SK-N-SH (cell line): ENCODE results near the gene AFP. TPM values are rescaled to one million over a fixed set of nuclear protein-coding genes. Genes with fewer than 3 reads are reported as not detected.

Experiments
- CTCF ChIA-PET: fragments of 300-600, 350-600 bp; formaldehyde crosslinking; extraction: SDS; loops from one replicate; lab custom pipeline; 2021; lab: Yijun Ruan, JAX
- POLR2A ChIA-PET: fragments of 350-600 bp; sonication (Branson Sonifier 250); formaldehyde crosslinking; extraction: SDS; loops from one replicate; lab custom pipeline; 2020; ENCODE audit warnings: antibody characterized with exemption, inconsistent platforms; lab: Yijun Ruan, JAX
- DNase-seq: peaks from one replicate; pipeline ENCODE4 v3.0.0; 2012
- H2AFZ ChIP-seq: fragments of 200-600 bp; sonication (generic); 2 replicates; pipeline ENCODE4 v1.8.1; 2016; ENCODE audit warnings: antibody characterized with exemption, mild to moderate bottlenecking, low read depth
- H3F3A ChIP-seq: fragments of 200-600 bp; sonication (generic); replicated peaks from 2 replicates; pipeline ENCODE3; 2016; ENCODE audit warnings: antibody characterized with exemption, mild to moderate bottlenecking; ENCODE audit not compliant: insufficient read depth
- H3K27ac ChIP-seq, 2 experiments: fragments of 200-500 bp in 1 of 2; fragments of 200-600 bp in 1 of 2; sonication (Bioruptor generic) in 1 of 2; sonication (generic), shearing (Covaris generic) in 1 of 2; 2 replicates each; pipeline versions ENCODE4 v1.5.1 to v1.6.1; 2014 to 2016; ENCODE audit warnings: low read depth in 2 of 2, inconsistent platforms in 1 of 2, low read length in 1 of 2, mild to moderate bottlenecking in 1 of 2, mixed read lengths in 1 of 2
- H3K27me3 ChIP-seq: fragments of 200-600 bp; sonication (generic), shearing (Covaris generic); 2 replicates; pipeline ENCODE4 v1.6.1; 2016; ENCODE audit warnings: mixed run types; ENCODE audit not compliant: insufficient read depth
- H3K36me3 ChIP-seq, 2 experiments: fragments of 200-500 bp in 1 of 2; fragments of 200-600 bp in 1 of 2; sonication (Bioruptor generic) in 1 of 2; sonication (generic) in 1 of 2; replicated peaks in 1 of 2; 2 replicates each; pipeline versions ENCODE3 to v1.5.1; 2014 to 2016; ENCODE audit warnings: low read length in 1 of 2, mild to moderate bottlenecking in 1 of 2; ENCODE audit not compliant: insufficient read depth in 2 of 2, control insufficient read depth in 1 of 2
- H3K4me1 ChIP-seq, 2 experiments: fragments of 200-500 bp in 1 of 2; fragments of 200-600 bp in 1 of 2; sonication (Bioruptor generic) in 1 of 2; sonication (generic), shearing (Covaris generic) in 1 of 2; 2 replicates each; pipeline versions ENCODE4 v1.5.1 to v1.6.1; 2014 to 2016; ENCODE audit warnings: low read depth in 1 of 2, low read length in 1 of 2, mixed run types in 1 of 2; ENCODE audit not compliant: insufficient read depth in 2 of 2, control insufficient read depth in 1 of 2
- H3K4me2 ChIP-seq: fragments of 200-600 bp; sonication (generic), shearing (Covaris generic); 2 replicates; pipeline ENCODE4 v1.6.1; 2017; ENCODE audit warnings: mixed run types
- H3K4me3 ChIP-seq, 2 experiments: fragments of 200-500 bp in 1 of 2; fragments of 200-600 bp in 1 of 2; sonication (Bioruptor generic) in 1 of 2; sonication (generic), shearing (Covaris generic) in 1 of 2; 2 replicates each; pipeline versions ENCODE4 v1.5.1 to v1.8.1; 2014 to 2016; ENCODE audit warnings: low read depth in 2 of 2, inconsistent platforms in 1 of 2, low read length in 1 of 2, mild to moderate bottlenecking in 1 of 2, mixed read lengths in 1 of 2, moderate library complexity in 1 of 2
- H3K79me2 ChIP-seq: fragments of 200-600 bp; sonication (generic); 2 replicates; pipeline ENCODE4 v1.8.1; 2017; ENCODE audit warnings: mild to moderate bottlenecking; ENCODE audit not compliant: insufficient read depth
- H3K9ac ChIP-seq: fragments of 200-600 bp; sonication (generic); 2 replicates; pipeline ENCODE4 v1.6.1; 2017; ENCODE audit warnings: mixed run types
- H3K9me2 ChIP-seq: fragments of 200-600 bp; sonication (generic); 2 replicates; pipeline ENCODE4 v1.6.1; 2017; ENCODE audit warnings: mixed run types
- H3K9me3 ChIP-seq: fragments of 200-600 bp; sonication (generic); 2 replicates; pipeline ENCODE4 v1.6.1; 2017; ENCODE audit warnings: mixed run types, mild to moderate bottlenecking, moderate library complexity
- H4K20me1 ChIP-seq: fragments of 200-600 bp; sonication (generic); 2 replicates; pipeline ENCODE4 v1.6.1; 2017; ENCODE audit warnings: mild to moderate bottlenecking, mixed run types; ENCODE audit not compliant: insufficient read depth
- EZH2phosphoT487 ChIP-seq: fragments of 200-600 bp; sonication (generic); IDR thresholded peaks from 2 replicates; pipeline ENCODE4 v1.6.1; 2017; ENCODE audit warnings: low read depth, mixed run types, mild to moderate bottlenecking, antibody characterized with exemption, moderate library complexity, borderline replicate concordance
- FOSL2 ChIP-seq: IDR thresholded peaks from 2 replicates; pipeline ENCODE4 v1.4.0; 2012; ENCODE audit warnings: low read depth, mild to moderate bottlenecking, moderate library complexity, borderline replicate concordance
- FOXJ3 ChIP-seq: sonication (generic); formaldehyde crosslinking; IDR thresholded peaks from 2 replicates; pipeline ENCODE4 v1.5.1; 2020; ENCODE audit warnings: mild to moderate bottlenecking, missing genetic modification reagents
- FOXM1 ChIP-seq: IDR thresholded peaks from 2 replicates; pipeline ENCODE4 v1.4.0; 2012; ENCODE audit warnings: low read depth, mild to moderate bottlenecking
- GATA2 ChIP-seq: sonication (generic); formaldehyde crosslinking; IDR thresholded peaks from 2 replicates; pipeline ENCODE4 v1.5.0; 2020; ENCODE audit warnings: mild to moderate bottlenecking, missing genetic modification reagents
- IRF3 ChIP-seq: fragments of 150-350 bp; IDR thresholded peaks from 2 replicates; pipeline ENCODE4 v1.6.1; 2016; ENCODE audit warnings: mild to moderate bottlenecking, low read depth, low read length
- JUND ChIP-seq: IDR thresholded peaks from 2 replicates; pipeline ENCODE4 v1.4.0; 2012
- MAX ChIP-seq: IDR thresholded peaks from 2 replicates; pipeline ENCODE4 v1.4.0; 2012; ENCODE audit warnings: low read depth
- MXI1 ChIP-seq: IDR thresholded peaks from 2 replicates; pipeline ENCODE4 v1.6.1; 2012; ENCODE audit warnings: mild to moderate bottlenecking, low read depth, low read length, improper control_type of control experiment
- NRF1 ChIP-seq: IDR thresholded peaks from 2 replicates; pipeline ENCODE4 v1.6.1; 2012; ENCODE audit warnings: low read depth, mild to moderate bottlenecking, low read length
- PBX3 ChIP-seq: IDR thresholded peaks from 2 replicates; pipeline ENCODE4; 2012
- POLR2AphosphoS5 ChIP-seq: IDR thresholded peaks from 2 replicates; pipeline ENCODE4 v1.6.1; 2012; ENCODE audit warnings: low read depth, low read length
- RCOR1 ChIP-seq: fragments of 150-350 bp; IDR thresholded peaks from 2 replicates; pipeline ENCODE4 v1.6.1; 2017; ENCODE audit warnings: antibody characterized with exemption, low read length
- REST ChIP-seq: IDR thresholded peaks from 2 replicates; pipeline ENCODE4 v1.6.1; 2012; ENCODE audit warnings: mild to moderate bottlenecking, low read depth, low read length, moderate library complexity
- RFX5 ChIP-seq: IDR thresholded peaks from 2 replicates; pipeline ENCODE4 v1.6.1; 2012; ENCODE audit warnings: mild to moderate bottlenecking, improper control_type of control experiment, low read length
- RXRA ChIP-seq: IDR thresholded peaks from 2 replicates; pipeline ENCODE4 v1.4.0; 2012; ENCODE audit warnings: low read depth, mild to moderate bottlenecking, borderline replicate concordance
- SIN3A ChIP-seq: IDR thresholded peaks from 2 replicates; pipeline ENCODE4 v1.6.1; 2012; ENCODE audit warnings: low read depth, mild to moderate bottlenecking, low read length, moderate library complexity, borderline replicate concordance
- SMC3 ChIP-seq: IDR thresholded peaks from 2 replicates; pipeline ENCODE4 v1.6.1; 2012; ENCODE audit warnings: low read depth, low read length, improper control_type of control experiment
- TEAD4 ChIP-seq: IDR thresholded peaks from 2 replicates; pipeline ENCODE4 v1.4.0; 2012; ENCODE audit warnings: mild to moderate bottlenecking, borderline replicate concordance; ENCODE audit not compliant: insufficient read depth
- USF1 ChIP-seq: IDR thresholded peaks from 2 replicates; pipeline ENCODE4 v1.4.0; 2012; ENCODE audit warnings: low read depth, borderline replicate concordance
- WGBS: methylation state at CpG from one replicate; pipeline ENCODE4 v1.1.6; 2017; ENCODE audit warnings: low lambda C conversion rate; 5-methylcytosine and 5-hydroxymethylcytosine counted together
- polyA plus RNA-seq, 3 experiments: library from polyadenylated mRNA; depleted of rRNA; stranded (reverse); fragments of >200 nt; gene quantifications; 2 replicates each; pipeline ENCODE4 v1.2.3, GENCODE V29; 2012

AFP gene
- polyA plus RNA-seq, 1 of the 3 experiments (the other 2 are of a cell fraction): 0.28 TPM

GRCh38 chr4:73418677-73419076 lies 17.3 kb upstream of the AFP start:
- POLR2A ChIA-PET: no interaction called here
- TF ChIP-seq USF1 (no peak), MAX (no peak), RXRA (no peak), JUND (no peak), TEAD4 (no peak), FOSL2 (no peak), EZH2phosphoT487 (no peak), POLR2AphosphoS5 (no peak), FOXM1 (no peak), GATA2 (CRISPR knock-in tag) (no peak), RCOR1 (no peak), MXI1 (no peak), SIN3A (no peak), SMC3 (no peak), IRF3 (no peak)
- H3K9me2 ChIP-seq: no peaks in the 10 kb centered on the region
- H3K4me1 ChIP-seq: no peaks in the 10 kb centered on the region
- H3K27ac ChIP-seq: no peak overlapping the region
- H3K27me3 ChIP-seq: no peaks in the 10 kb centered on the region
- H3K9ac ChIP-seq: no peak overlapping the region
- WGBS: 0% methylated on average over 1 of the region's 1 CpG
- no peak for DNase-seq
- H3K4me2 ChIP-seq: no peak overlapping the region
- no peaks in the 10 kb centered on the region for H3K79me2 ChIP-seq
- H3K4me3 ChIP-seq: no peak overlapping the region
- H4K20me1 ChIP-seq: no peaks in the 10 kb centered on the region
- CTCF ChIA-PET: interaction anchor here (0.7 to 1.5 kb wide), 2 partner anchors 17 to 27 kb away, joined by 3 to 4 read pairs; no protein-coding TSS in a partner anchor
- H3F3A ChIP-seq: no peaks in the 10 kb centered on the region
- no peaks in the 10 kb centered on the region for H3K9me3 ChIP-seq
- no peaks in the 10 kb centered on the region for H3K36me3 ChIP-seq
- H2AFZ ChIP-seq: no peak overlapping the region

GRCh38 chr4:73419106-73420038 lies 16.6 kb upstream of the AFP start:
- Histone ChIP-seq H3K4me1 (no peaks in the 10 kb centered on the region), H4K20me1 (no peaks in the 10 kb centered on the region), H3K9me3 (no peaks in the 10 kb centered on the region), H3K4me3 (no peak overlapping the region), H3F3A (no peaks in the 10 kb centered on the region), H3K9ac (no peak overlapping the region), H3K9me2 (no peaks in the 10 kb centered on the region), H3K36me3 (no peaks in the 10 kb centered on the region), H2AFZ (no peak overlapping the region), H3K27ac (no peak overlapping the region), H3K79me2 (no peaks in the 10 kb centered on the region), H3K27me3 (no peaks in the 10 kb centered on the region; the same call in 1 of the 2 replicates), H3K4me2 (no peak overlapping the region)
- POLR2A ChIA-PET: no interaction called here
- CTCF ChIA-PET: interaction anchor here (1.5 kb wide), 1 partner anchor 27 kb away, joined by 4 read pairs; no protein-coding TSS in a partner anchor
- WGBS: 6% methylated on average over 7 of the region's 7 CpGs
- no peak for DNase-seq
- TF ChIP-seq REST (no peak), RFX5 (no peak), PBX3 (no peak), FOSL2 (no peak), FOXJ3 (no peak), NRF1 (no peak)
